Brain microvascular endothelial cell (primary cell): ENCODE results near the gene DHRS12.

Experiments
- DNase-seq: peaks from one replicate; pipeline ENCODE4 v3.0.0-alpha.2; 2020
- H3K27ac ChIP-seq: fragments of 250-450 bp; sonication (Bioruptor Pico); 2 replicates; pipeline ENCODE4 v1.5.1; 2020; ENCODE audit warnings: mild to moderate bottlenecking, moderate library complexity
- H3K27me3 ChIP-seq: fragments of 250-450 bp; sonication (Bioruptor Pico); replicated peaks from 2 replicates; pipeline ENCODE4 v1.5.1; 2020; ENCODE audit warnings: mild to moderate bottlenecking
- H3K36me3 ChIP-seq: fragments of 250-450 bp; sonication (Bioruptor Pico); replicated peaks from 2 replicates; pipeline ENCODE4 v1.5.1; 2020; ENCODE audit warnings: mild to moderate bottlenecking
- H3K4me3 ChIP-seq: 2 replicates; pipeline ENCODE4 v1.5.1; 2011; ENCODE audit warnings: low read depth, mild to moderate bottlenecking, control low read depth, low read length, moderate library complexity
- in situ Hi-C: cut with HindIII; loops from 2 replicates; pipeline ENCODE4 v1.10.0; 2017; ENCODE audit warnings: low sequenced_read_pairs, low pct_ligation_motif_present
- TF ChIP-seq, protein P1 (sequence below): IDR thresholded peaks from 2 replicates; pipeline ENCODE4 v1.5.1; 2011; ENCODE audit warnings: low read depth, mild to moderate bottlenecking, moderate library complexity, low read length, control low read depth, inconsistent platforms; ENCODE audit errors: missing control alignments

DHRS12 gene

DNA sequence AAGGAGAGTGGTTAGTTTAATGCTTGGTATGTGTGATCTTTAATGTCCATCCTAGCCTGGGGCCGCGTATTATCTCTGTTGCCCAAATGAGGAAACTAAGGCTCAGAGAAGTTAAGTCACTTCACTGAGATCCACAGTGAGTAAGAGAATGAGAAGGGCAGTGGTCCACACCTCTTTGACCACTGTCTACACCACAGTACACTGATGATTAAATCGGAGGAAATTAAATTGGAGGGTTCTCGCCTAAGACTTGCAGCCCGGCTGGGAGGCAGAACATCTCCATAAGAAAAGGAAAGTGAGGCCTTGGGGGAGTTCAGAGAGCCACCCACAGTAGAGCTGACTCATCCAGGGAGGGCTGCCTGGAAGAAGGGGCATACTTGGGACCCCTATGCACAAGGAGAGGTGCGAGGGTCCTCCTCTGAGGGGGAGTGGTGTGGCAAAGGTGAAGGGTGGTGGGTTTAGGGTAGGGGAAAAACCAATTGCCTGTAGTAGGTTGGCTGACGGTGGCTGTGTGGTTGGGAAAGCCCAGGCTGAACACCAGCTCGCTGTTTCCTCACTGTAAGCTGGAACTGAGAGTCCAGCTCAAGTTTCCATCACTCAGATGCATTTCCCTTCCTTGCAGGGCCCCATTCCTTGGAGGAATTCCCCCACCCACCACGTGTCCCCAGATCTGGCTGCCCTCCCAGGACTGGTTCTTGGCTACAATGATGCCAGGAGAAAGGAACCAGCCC is 15.0 kb upstream of the DHRS12 start:
- H3K36me3 ChIP-seq = no peaks in the 10 kb centered on the region
- H3K27ac ChIP-seq = no peak overlapping the region
- in situ Hi-C loops = no loop called here
- TF ChIP-seq, protein P1, sequence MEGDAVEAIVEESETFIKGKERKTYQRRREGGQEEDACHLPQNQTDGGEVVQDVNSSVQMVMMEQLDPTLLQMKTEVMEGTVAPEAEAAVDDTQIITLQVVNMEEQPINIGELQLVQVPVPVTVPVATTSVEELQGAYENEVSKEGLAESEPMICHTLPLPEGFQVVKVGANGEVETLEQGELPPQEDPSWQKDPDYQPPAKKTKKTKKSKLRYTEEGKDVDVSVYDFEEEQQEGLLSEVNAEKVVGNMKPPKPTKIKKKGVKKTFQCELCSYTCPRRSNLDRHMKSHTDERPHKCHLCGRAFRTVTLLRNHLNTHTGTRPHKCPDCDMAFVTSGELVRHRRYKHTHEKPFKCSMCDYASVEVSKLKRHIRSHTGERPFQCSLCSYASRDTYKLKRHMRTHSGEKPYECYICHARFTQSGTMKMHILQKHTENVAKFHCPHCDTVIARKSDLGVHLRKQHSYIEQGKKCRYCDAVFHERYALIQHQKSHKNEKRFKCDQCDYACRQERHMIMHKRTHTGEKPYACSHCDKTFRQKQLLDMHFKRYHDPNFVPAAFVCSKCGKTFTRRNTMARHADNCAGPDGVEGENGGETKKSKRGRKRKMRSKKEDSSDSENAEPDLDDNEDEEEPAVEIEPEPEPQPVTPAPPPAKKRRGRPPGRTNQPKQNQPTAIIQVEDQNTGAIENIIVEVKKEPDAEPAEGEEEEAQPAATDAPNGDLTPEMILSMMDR = no peak
- H3K27me3 ChIP-seq = no peaks in the 10 kb centered on the region
- no peak for DNase-seq
- H3K4me3 ChIP-seq = no peak overlapping the region

DNA sequence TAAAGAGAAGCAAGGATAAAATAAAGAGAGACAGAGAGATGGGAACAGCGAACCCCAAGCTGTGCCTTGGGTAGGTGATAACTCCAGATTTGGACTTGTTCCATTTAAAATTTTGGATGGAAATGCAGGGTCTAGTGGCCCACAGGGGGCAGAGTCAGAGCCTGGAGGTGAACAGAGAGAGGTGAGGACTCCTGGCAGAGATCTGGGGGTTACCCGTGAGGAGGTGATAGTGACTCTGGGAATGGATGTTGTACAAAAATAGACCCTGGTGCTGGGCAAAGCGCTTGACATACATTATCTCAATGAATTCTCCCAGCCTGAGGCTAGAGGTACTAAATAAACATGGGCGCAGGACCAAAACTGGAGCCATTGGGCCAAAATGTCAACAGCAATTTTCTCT is 14.3 kb upstream of the DHRS12 start:
- no peaks in the 10 kb centered on the region for H3K27me3 ChIP-seq
- no peak for DNase-seq
- no peaks in the 10 kb centered on the region for H3K36me3 ChIP-seq
- no peak overlapping the region for H3K4me3 ChIP-seq
- no peak overlapping the region for H3K27ac ChIP-seq
- in situ Hi-C loops = no loop called here
- TF ChIP-seq, protein P1 = no peak

GRCh38 chr13:51817717-51818116 is 13.8 kb upstream of the DHRS12 start:
- Histone ChIP-seq H3K36me3 (no peaks in the 10 kb centered on the region), H3K27me3 (no peaks in the 10 kb centered on the region), H3K4me3 (no peak overlapping the region), H3K27ac (no peak overlapping the region)
- in situ Hi-C loops = no loop called here
- TF ChIP-seq, protein P1 = no peak
- no peak for DNase-seq

DNA sequence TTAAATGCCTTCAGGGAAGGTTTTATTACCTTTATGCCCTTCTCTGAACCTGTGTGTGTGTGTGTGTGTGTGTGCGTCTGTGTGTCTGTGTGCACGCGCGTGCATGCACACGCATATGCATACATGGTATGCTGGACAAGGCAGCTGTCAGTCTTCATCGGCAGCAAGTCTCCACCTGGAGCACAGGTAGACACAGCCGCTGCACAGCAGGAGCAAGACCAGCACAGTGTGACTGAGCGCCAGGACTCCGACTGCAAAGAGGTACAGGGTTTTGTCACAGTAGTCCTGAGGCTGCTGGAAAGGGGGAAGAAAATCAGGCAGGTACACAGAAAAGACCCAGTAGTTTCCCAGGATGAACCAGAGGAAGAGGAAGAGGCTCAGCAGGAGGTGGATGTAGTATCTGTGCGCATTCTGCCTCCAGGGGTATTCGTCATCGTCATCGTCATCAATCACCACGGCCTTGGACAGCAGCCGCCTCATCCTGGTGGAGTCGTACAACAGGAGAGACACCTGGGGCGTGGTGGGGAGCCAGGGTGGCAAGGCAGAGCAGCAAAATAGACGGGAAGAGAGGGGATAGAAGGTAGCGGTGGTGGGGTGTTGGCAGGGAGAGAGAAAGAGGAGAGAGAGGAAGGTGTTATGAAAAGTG is 12.8 kb upstream of the DHRS12 start:
- Histone ChIP-seq H3K27me3 (no peaks in the 10 kb centered on the region), H3K36me3 (no peaks in the 10 kb centered on the region), H3K4me3 (no peak overlapping the region), H3K27ac (no peak overlapping the region)
- no peak for DNase-seq
- in situ Hi-C loops = no loop called here
- TF ChIP-seq, protein P1 = no peak

DNA sequence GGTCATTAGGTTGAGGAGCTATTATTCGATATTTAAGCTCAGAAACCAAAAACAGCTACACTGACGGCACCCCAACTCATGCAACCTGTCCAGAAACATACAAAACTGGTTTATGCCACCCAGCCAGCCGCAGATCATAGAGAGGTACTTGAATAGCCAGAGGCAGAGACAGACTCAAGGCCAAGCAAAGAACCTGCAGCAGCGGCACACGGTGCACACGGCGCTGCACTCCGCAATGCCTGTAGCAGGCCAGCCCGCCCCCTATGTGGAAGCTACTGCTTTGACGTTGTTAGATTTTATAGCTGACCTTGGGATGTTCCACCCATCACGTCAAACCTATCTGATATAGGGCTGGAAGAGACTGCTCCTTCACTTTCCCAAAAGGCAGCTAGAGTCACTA is 11.9 kb upstream of the DHRS12 start:
- in situ Hi-C loops = no loop called here

More for the DNA sequence above, 11.9 kb upstream of the DHRS12 start:
- no peaks in the 10 kb centered on the region for H3K27me3 ChIP-seq
- no peak overlapping the region for H3K4me3 ChIP-seq
- no peak overlapping the region for H3K27ac ChIP-seq
- TF ChIP-seq, protein P1 = no peak
- DNase-seq = no peak
- no peaks in the 10 kb centered on the region for H3K36me3 ChIP-seq
